ENCODE data around the gene GJC2. TPM values are rescaled to one million over a fixed set of nuclear protein-coding genes. Genes with fewer than 3 reads are reported as not detected.

Gene GJC2
- total and polyA plus RNA-seq, 2 donors (not counting 1 experiment from before 2014, with no cell fraction given) = 0.16 to 0.30 TPM

DNA sequence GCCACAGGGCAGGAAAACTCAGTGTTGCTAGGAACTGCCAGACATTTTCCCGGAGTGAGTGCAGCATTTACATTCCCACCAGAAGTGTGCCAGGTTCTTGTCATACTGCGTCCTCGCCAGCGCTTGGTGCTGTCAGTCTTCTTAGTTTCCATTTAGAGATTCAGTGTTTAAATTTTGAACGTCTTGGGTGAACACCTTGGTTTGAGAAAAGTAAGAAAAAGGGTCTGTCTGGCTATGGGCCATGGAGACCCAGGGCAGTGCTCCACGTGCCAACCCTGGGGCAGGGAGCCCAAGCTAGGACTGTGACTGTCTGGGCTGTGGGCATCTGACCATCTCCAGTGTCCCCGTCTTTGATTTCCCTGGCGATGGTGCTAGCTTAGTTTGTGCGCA lies 31.9 kb downstream of the GJC2 start:
- ChIA-PET CTCF (no interaction called here), POLR2A (no interaction called here)
- no peak overlapping the region for H2AFZ ChIP-seq (ENCODE audit: insufficient read depth, low read depth, low read length, poor library complexity, severe bottlenecking)
- no peaks in the 10 kb centered on the region for H3K27me3 ChIP-seq (replicated peaks in 1 of 4; ENCODE audit: control extremely low read depth in 1 of 4, control insufficient read depth in 3 of 4, insufficient read depth in 4 of 4, low read length in 3 of 4)
- TF ChIP-seq EZH2 (IDR thresholded peaks at IDR 0.05; ENCODE audit: borderline replicate concordance, insufficient read depth, low read depth, low read length, poor library complexity, severe bottlenecking) = no peak
- TF ChIP-seq, protein P1, sequence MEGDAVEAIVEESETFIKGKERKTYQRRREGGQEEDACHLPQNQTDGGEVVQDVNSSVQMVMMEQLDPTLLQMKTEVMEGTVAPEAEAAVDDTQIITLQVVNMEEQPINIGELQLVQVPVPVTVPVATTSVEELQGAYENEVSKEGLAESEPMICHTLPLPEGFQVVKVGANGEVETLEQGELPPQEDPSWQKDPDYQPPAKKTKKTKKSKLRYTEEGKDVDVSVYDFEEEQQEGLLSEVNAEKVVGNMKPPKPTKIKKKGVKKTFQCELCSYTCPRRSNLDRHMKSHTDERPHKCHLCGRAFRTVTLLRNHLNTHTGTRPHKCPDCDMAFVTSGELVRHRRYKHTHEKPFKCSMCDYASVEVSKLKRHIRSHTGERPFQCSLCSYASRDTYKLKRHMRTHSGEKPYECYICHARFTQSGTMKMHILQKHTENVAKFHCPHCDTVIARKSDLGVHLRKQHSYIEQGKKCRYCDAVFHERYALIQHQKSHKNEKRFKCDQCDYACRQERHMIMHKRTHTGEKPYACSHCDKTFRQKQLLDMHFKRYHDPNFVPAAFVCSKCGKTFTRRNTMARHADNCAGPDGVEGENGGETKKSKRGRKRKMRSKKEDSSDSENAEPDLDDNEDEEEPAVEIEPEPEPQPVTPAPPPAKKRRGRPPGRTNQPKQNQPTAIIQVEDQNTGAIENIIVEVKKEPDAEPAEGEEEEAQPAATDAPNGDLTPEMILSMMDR (IDR thresholded peaks at IDR 0.05) = no peak
- DNase-seq (no peak), ATAC-seq (ENCODE audit: low read depth) (no peak)
- H3K4me2 ChIP-seq (replicated peaks; ENCODE audit: low read depth, low read length, poor library complexity, severe bottlenecking) = no peak overlapping the region
- H3K27ac ChIP-seq (ENCODE audit: low read length in 2 of 2) = no peak overlapping the region
- no peaks in the 10 kb centered on the region for H4K20me1 ChIP-seq (ENCODE audit: control insufficient read depth, insufficient read depth, low read length, poor library complexity, severe bottlenecking)
- no peak overlapping the region for H3K9ac ChIP-seq (ENCODE audit: low read length)
- no peaks in the 10 kb centered on the region for H3K36me3 ChIP-seq (replicated peaks in 1 of 2; ENCODE audit: control extremely low read depth in 1 of 2, control insufficient read depth in 1 of 2, extremely low read depth in 1 of 2, insufficient read depth in 2 of 2, low read length in 1 of 2)
- no peaks in the 10 kb centered on the region for H3K4me1 ChIP-seq (ENCODE audit: control insufficient read depth in 2 of 2, insufficient read depth in 2 of 2, low read length in 2 of 2)
- Mint-ChIP-seq H3K27me3 (no peaks in the 10 kb centered on the region), H3K27ac (no peak overlapping the region), H3K4me1 (peaks cover 4% of the 10 kb centered on the region), H3K9me3 (ENCODE audit: insufficient read depth) (no peaks in the 10 kb centered on the region), H3K4me3 (no peak overlapping the region)
- no peak overlapping the region for H3K4me3 ChIP-seq (ENCODE audit: control extremely low read depth in 1 of 5, extremely low read depth in 1 of 5, insufficient read depth in 1 of 5, low read depth in 2 of 5, low read length in 4 of 5)
- no peaks in the 10 kb centered on the region for H3K79me2 ChIP-seq (ENCODE audit: control insufficient read depth, insufficient read depth, low read length)
- 98% methylated on average over 9 of the region's 9 CpGs for WGBS (ENCODE audit: insufficient coverage)
- H3K9me3 ChIP-seq (ENCODE audit: control extremely low read depth in 1 of 3, control insufficient read depth in 2 of 3, insufficient read depth in 1 of 3, low read length in 2 of 3) = no peaks in the 10 kb centered on the region
- intact Hi-C loops (cut with micrococcal nuclease) = no loop called here

- H3K27ac ChIP-seq (ENCODE audit: low read length in 2 of 2) = no peak overlapping the region
- no peak overlapping the region for H3K4me2 ChIP-seq (replicated peaks; ENCODE audit: low read depth, low read length, poor library complexity, severe bottlenecking)
- WGBS (ENCODE audit: insufficient coverage) = 82% methylated on average over 18 of the region's 32 CpGs
- Mint-ChIP-seq H3K4me3 (no peak overlapping the region), H3K27me3 (no peaks in the 10 kb centered on the region), H3K9me3 (ENCODE audit: insufficient read depth) (no peaks in the 10 kb centered on the region), H3K27ac (no peak overlapping the region), H3K4me1 (peaks cover 4% of the 10 kb centered on the region)
- CTCF ChIA-PET = no interaction called here
- POLR2A ChIA-PET = no interaction called here
- no peaks in the 10 kb centered on the region for H3K4me1 ChIP-seq (ENCODE audit: control insufficient read depth in 2 of 2, insufficient read depth in 2 of 2, low read length in 2 of 2)
- TF ChIP-seq, protein P1 (IDR thresholded peaks at IDR 0.05) = no peak
- no peak for TF ChIP-seq EZH2 (IDR thresholded peaks at IDR 0.05; ENCODE audit: borderline replicate concordance, insufficient read depth, low read depth, low read length, poor library complexity, severe bottlenecking)
- H3K9ac ChIP-seq (ENCODE audit: low read length) = no peak overlapping the region
- intact Hi-C loops (cut with micrococcal nuclease) = no loop called here
- H2AFZ ChIP-seq (ENCODE audit: insufficient read depth, low read depth, low read length, poor library complexity, severe bottlenecking) = no peak overlapping the region
- H3K27me3 ChIP-seq (replicated peaks in 1 of 4; ENCODE audit: control extremely low read depth in 1 of 4, control insufficient read depth in 3 of 4, insufficient read depth in 4 of 4, low read length in 3 of 4) = no peaks in the 10 kb centered on the region
- H3K79me2 ChIP-seq (ENCODE audit: control insufficient read depth, insufficient read depth, low read length) = no peaks in the 10 kb centered on the region
- DNase-seq = no peak
- no peaks in the 10 kb centered on the region for H3K9me3 ChIP-seq (ENCODE audit: control extremely low read depth in 1 of 3, control insufficient read depth in 2 of 3, insufficient read depth in 1 of 3, low read length in 2 of 3)
- no peaks in the 10 kb centered on the region for H4K20me1 ChIP-seq (ENCODE audit: control insufficient read depth, insufficient read depth, low read length, poor library complexity, severe bottlenecking)
- H3K36me3 ChIP-seq (replicated peaks in 1 of 2; ENCODE audit: control extremely low read depth in 1 of 2, control insufficient read depth in 1 of 2, extremely low read depth in 1 of 2, insufficient read depth in 2 of 2, low read length in 1 of 2) = no peaks in the 10 kb centered on the region
- ATAC-seq (ENCODE audit: low read depth) = no peak
- H3K4me3 ChIP-seq (ENCODE audit: control extremely low read depth in 1 of 5, extremely low read depth in 1 of 5, insufficient read depth in 1 of 5, low read depth in 2 of 5, low read length in 4 of 5) = no peak overlapping the region
These were observed 32.7 kb downstream of the GJC2 start for GRCh38 chr1:228182296-228183030.
